C4-2B (cell line): ENCODE results near the gene STK4.

Source experiments
- H3K27ac ChIP-seq: fragments of 450-650 bp; 2 replicates; pipeline ENCODE4 v1.5.1; 2017
- CTCF ChIP-seq: fragments of 450-650 bp; conservative IDR thresholded peaks from 2 replicates; pipeline ENCODE4 v1.5.1; 2017; ENCODE audit warnings: mild to moderate bottlenecking
- ZFX ChIP-seq: fragments of 450-650 bp; IDR thresholded peaks from 2 replicates; pipeline ENCODE4 v1.6.1; 2017

STK4 gene

DNA sequence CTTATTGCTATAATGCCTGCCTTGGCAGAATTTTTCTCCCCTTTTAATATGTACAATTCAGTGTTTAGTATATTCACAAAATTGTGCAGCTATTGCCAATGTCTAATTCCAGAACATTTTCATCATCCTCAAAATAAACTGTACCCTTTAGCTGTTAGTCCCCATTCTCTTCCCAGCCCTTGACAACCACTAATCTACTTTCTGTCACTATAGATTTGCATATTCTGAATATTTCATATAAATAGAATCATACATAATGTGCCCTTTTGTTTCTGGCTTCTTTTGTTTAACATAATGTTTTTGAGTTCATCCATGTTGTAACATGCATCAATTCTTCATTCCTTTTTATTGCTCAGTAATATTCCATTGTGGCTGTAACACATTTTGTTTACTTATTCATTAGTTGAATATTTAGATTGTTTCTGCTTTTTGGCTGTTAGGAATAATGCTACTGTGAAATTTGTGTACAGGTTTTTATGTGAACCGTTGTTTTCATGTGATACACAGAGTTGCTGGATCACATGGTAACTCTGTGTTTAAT lies 22.4 kb downstream of the STK4 start:
- no peak for TF ChIP-seq CTCF
- TF ChIP-seq ZFX = no peak

GRCh38 chr20:44990425-44990824 lies 24.1 kb downstream of the STK4 start:
- no peak overlapping the region for H3K27ac ChIP-seq
- TF ChIP-seq CTCF = no peak
- no peak for TF ChIP-seq ZFX

More for the DNA sequence above, 22.4 kb downstream of the STK4 start:
- no peak overlapping the region for H3K27ac ChIP-seq

DNA sequence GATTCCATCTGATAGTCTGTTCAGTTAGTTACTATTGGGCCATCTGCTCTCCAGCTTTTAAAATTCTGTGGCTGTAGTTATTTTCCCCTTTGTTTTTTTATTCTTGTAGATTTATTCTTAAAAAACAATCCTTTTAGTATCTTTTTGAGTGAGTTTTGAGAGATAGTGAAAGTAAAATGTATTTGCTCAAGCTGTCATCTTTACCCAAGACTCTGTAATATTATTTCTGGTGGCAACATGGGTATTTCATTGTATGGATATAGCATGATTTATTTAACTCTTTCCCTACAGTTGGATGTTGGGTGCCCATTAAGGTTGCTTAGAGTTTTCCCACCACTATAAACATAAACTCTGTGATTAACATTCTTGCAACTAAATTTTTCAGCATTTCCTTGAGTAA lies 24.6 kb downstream of the STK4 start:
- TF ChIP-seq CTCF (no peak), ZFX (no peak)
- H3K27ac ChIP-seq = no peak overlapping the region

DNA sequence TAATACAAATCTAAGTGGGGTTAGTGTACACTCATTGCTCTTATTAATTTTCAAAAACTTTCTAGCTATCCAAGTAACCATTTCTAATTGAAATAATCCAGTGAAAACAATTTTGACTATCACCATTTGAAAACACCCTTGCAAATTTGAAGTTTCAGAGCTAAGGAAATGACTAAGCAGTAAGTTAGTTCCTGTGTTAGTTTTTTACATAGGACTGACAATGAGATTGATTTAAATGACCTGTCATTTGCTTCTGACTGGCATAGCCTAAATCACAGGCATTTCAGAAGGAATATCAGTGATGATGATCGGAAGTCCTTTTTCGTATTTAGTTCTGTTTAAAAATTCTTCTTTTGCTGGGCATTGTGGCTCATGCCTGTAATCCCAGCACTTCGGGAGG lies 27.0 kb downstream of the STK4 start:
- no peak overlapping the region for H3K27ac ChIP-seq

DNA sequence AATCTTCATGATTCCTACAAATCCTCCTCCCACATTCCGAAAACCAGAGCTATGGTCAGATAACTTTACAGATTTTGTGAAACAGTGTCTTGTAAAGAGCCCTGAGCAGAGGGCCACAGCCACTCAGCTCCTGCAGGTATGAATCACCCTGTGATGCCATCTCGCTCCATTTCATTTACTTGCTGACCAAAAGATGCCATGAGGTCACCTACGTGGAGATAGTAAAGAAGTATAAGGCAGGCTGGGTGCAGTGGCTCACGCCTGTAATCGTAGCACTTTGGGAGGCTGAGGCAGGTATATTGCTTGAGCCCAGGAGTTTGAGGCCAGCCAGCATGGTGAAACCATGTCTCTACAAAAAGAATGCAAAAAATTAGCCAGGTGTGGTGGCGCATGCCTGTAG lies 30.9 kb downstream of the STK4 start:
- TF ChIP-seq ZFX = no peak
- no peak for TF ChIP-seq CTCF
- no peak overlapping the region for H3K27ac ChIP-seq

More for the DNA sequence above, 27.0 kb downstream of the STK4 start:
- TF ChIP-seq ZFX (no peak), CTCF (no peak)

DNA sequence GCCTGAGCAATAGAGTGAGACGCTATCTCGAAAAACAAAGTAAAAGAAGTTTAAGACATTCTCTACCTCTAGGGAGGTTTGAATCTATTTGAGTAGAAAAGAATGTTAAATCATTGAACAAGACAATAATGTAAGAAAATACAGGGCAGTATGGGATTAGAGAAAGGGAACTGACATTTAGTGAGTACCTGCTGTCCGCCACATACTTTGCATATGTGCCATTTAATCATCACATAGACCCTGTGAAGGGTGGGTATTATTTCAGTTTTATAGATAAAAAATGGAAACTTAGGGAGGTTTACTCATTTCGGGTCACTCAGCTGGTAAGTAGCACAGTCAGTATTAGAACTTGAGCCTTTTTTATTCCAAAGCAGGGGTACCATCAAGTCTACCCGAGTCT lies 31.4 kb downstream of the STK4 start:
- no peak overlapping the region for H3K27ac ChIP-seq
- TF ChIP-seq CTCF (no peak), ZFX (no peak)

GRCh38 chr20:45008521-45009049 lies 42.3 kb downstream of the STK4 start:
- no peak for TF ChIP-seq ZFX
- TF ChIP-seq CTCF = no peak
- no peak overlapping the region for H3K27ac ChIP-seq
